HG02938 (cell line): Measurements from ENCODE around the gene INTS15.
"Not testable (repeated sequence)": the region's sequence is repeated elsewhere in the genome, so short reads cannot be mapped to it uniquely, and the experiment has no call there.

Experiments used
- ATAC-seq: cut with Tn5 transposase; IDR thresholded peaks from one replicate; pipeline ENCODE4 v1.9.1; 2021; ENCODE audit warnings: mild to moderate bottlenecking, moderate library complexity; ENCODE audit not compliant: unreplicated experiment

The INTS15 gene

DNA sequence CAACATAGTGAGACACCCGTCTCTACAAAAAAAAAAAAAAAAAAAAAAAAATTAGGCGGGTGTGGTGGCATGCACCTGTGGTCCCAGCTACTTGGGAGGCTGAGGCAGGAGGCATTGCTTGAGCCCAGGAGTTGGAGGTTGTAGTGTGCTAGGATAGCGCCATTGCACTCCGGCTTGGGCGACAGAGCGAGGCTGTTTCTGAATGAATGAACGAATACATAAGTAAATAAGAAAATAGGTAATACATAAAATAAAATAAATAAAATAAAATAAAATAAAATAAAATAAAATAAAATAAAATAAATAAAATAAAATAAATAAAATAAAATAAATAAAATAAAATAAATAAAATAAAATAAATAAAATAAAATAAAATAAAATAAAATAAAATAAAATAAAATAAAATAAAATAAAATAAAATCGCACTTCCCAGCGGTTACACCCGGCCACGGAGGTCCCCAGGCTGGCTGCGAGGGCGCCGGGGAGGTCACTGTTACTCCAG is 12.9 kb upstream of the INTS15 start:
- not testable (repeated sequence) for ATAC-seq

DNA sequence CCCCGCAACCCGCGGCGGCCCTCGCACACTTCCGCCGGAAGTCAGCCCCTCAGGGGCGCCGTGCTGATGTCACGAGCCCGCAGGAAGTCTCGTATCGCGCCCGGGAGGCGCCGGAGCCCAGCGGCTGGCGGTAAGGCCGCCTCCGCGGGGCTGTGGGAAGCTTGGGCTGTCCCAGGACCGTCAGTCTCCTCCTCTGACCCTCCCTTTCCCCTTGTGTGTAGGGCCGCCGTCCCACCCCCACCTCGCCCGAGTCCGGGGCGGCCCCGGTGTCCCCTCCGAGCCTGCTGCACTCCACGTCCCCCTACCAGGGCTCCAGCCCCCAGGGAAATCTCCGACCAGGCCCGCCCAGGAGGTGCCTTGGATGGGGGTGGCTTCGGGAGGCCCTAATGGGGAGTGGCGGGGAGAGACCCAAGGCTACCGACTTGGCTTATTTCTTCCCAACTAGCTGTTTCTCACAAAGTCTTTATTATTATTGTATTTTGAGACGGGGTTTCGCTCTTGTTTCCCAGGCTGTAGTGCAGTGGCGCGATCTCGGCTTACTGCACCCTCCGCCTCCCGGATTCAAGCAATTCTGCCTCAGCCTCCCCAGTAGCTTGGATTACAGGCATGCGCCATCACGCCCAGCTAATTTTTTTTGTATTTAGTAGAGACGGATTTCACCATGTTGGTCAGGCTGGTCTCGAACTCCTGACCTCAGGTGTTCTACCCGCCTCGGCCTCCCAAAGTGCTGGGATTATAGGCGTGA is 12.3 kb upstream of the INTS15 start, which contains the start of gene ZDHHC4:
Gene ZDHHC4, plus strand, starts transcription at position 86 of the 745 bp plus-strand sequence. CDS start 3,108 bp downstream, outside the sequence.
- peak; percentile 95 for ATAC-seq

DNA sequence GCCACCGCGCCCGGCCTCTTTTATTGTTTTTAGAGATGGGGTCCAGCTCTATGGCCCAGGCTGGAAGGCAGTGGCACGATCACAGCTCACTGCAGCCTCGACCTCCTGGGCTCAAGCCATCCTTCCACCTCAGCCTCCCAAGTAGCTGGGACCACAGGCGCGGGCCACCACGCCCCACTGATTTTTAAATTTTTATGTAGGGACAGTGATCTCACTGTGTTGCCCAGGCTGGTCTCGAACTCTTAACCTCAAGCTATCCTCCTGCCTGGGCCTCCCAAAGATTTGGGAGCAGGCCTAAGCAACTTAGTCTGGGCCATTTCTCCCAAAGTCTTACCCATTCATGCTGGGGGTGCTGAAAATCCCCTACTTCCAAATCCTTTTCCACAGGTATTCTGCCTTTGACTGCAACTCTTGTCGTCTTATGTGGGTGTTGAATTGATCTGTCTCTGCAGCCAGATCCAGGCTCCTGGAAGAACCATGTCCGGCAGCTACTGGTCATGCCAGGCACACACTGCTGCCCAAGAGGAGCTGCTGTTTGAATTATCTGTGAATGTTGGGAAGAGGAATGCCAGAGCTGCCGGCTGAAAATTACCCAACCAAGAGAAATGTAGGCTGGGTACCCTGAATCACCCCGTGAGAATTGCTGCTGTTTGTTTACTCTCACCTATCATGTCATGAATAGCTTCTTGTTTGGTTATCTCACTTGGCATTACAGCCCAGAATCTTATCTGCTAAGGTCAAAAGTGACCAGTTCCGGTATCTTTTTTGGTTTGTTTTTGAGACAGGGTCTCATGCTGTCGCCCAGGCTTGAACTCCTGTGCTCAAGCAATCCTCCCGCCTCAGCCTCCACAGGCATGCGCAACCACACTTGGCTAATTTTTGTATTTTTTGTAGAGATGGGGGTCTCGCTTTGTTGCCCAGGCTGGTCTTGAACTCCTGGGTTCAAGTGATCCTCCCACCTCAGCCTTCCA is 11.4 kb upstream of the INTS15 start:
- ATAC-seq: no peak

DNA sequence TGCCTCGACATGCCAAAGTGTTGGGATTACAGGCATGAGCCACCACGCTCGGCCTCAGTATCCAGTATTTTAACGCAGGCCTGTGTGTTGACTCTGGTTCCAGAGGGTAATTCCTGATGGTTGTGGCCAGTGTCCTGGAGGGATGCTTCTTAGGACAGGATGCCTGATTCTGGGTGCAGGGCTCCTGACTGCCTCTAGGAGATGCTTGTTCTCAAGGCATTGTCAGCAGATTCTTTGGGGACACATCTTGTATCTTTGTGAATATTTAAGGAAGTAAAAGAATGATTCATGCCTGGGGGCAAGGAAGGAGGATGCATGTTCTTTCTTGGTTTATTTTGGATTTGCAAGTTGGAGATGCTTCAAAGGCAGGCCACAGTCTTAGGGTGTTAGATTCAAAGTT is 10.4 kb upstream of the INTS15 start:
- ATAC-seq: no peak

DNA sequence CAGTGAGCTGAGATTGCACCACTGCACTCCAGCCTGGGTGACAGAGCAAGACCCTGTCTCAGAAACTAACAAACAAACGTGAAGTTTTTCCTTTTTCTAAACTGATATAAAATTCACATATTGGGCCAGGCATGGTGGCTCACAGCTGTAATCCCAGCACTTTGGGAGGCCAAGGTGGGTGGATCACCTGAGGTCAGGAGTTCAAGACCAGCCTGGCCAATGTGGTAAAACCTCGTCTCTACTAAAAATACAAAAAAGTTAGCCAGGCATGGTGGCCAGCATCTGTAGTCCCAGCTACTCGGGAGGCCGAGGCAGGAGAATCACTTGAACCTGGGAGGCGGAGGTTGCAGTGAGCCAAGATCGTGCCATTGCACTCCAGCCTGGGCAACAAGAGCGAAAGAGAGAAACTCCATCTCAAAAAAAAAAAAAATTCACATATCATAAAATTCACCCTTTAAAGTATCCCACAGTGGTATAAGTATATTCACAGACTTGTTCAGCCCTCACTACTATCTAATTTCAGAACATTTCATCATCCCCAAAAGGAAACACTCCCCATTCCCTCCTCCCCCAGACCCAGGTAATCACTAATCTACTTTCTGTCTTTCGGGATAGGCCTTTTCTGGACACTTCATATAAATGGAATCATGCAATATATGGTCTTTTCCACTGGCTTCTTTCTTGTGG is 3.9 kb upstream of the INTS15 start:
- ATAC-seq: not testable (repeated sequence)

DNA sequence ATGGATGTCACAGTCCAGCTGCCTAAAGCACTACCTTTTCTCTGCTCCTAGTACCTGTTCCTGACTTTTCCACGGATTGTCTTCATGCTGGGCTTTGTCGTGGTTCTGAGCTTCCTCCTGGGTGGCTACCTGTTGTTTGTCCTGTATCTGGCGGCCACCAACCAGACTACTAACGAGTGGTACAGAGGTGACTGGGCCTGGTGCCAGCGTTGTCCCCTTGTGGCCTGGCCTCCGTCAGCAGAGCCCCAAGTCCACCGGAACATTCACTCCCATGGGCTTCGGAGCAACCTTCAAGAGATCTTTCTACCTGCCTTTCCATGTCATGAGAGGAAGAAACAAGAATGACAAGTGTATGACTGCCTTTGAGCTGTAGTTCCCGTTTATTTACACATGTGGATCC is 1.3 kb upstream of the INTS15 start:
- no peak for ATAC-seq

DNA sequence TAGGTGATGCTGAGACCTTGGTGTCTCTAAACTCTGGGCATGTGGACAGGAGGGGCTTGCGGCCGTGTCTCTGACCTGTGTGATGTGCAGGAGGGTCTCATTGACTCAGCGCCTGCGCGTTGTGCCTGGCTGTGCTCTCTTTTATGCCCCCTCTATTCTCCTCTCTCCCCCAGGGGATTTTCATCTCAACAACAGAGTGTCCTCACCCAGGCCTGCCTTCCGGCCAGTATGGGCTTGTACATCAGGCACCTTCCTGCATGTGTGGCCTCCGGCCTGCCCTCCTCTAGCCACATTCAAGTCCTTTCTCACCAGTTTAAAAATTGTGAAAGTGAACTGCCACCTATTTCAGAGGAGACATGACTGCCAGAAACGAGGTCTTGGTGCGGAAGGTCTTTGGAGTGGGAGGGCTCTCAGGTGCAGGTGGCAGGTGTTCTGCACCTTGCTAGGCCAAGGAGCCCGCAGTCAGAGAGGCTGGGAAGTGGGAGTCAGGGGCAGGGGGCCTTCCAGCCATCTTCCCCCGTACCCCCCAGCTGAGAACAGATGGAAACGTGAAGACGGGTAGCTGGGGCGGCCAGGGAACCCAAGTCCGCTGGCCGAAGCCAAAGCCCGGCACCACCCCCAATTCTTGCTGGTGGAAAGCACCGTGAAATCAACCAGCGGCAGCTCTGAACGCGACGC is 531 bp upstream of the INTS15 start:
- ATAC-seq: no peak

DNA sequence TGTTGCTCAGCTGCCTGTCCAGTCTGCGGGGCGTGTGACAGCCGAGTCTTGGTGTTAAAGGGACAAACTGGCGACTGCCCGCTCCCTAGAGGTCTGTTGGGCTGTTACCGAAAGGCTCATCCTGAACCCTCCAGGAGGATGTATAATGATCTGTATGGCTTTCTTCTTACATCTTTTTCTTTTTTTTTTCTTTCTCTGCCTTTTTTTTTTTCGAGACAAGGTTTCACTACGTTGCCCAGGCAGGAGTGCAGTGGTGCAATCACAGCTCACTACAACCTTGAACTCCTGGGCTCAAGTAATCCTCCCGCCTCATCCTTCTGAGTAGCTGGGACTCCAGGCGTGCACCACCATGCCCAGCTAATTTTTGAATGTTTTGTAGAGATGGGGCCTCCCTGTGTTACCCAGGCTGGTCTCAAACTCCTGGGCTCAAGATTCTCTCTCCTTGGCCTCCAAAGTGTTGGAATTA is 857 bp downstream of the INTS15 start:
- ATAC-seq: peak; percentile 38

DNA sequence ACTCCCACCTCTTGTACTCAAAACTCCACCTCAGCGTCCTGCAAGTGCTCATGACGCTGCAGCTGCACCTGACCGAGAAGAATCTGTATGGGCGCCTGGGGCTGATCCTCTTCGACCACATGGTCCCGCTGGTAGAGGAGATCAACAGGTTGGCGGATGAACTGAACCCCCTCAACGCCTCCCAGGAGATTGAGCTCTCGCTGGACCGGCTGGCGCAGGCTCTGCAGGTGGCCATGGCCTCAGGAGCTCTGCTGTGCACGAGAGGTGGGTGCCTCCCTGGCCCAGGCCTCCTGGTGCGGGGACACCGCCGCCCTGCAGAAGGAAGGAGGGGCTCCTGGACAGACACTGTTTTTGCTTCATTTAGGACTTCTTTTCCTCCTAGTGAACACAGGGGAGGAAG is 10.3 kb downstream of the INTS15 start:
- ATAC-seq: no peak

DNA sequence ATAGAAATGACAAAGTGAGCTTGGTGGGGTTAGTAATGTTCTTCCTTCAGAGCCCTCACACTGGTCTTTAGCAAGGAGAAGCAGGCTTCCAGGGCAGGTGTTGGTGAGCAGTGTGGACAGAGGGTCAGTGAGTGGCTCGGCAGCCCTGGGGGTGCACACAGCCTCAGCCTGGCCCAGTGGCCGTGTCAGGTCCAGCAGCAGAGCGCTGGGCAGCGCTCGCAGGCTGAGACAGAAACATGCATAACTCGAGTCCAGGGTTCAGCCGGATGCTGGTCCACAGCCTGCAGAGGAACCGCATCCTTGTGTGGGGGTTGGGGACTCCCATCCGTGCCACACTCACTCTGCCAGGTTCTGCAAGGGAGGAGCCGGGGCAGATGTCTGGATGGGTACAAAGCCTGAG is 14.6 kb downstream of the INTS15 start:
- ATAC-seq: no peak

DNA sequence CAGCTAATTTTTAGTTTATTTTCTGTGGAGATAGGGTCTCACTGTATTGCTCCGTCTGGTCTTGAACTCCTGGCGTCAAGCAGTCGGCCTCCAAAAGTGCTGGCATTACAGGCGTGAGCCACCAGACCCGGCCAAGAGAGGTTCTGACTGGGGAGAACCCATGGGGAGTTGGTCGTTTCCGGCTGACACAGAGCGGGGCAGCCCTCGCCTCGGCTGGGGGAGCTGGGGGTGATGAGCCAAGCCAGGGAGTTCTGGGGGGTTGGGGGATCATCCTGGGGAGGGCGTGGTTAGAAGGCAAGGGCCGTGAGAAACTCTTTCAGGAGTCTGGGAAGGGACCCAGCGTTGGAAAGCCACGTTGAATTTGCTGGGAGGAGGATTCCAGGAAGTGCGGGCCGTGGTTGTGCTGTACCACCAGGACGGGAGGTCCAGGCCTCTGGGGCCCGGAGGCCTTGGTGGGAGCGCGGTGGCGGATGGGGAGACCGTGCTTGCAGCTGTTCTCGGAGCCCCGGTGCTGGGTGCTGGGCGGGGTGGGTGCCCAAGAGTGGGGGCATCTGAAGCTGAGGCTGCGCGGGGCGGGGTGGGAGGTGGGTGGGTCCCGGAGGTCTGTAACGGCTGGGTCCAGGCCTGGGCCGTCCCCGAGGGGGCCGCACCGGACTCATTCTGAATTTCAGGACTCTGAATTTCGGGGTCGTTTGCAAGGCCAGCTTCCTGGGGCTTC is 17.2 kb downstream of the INTS15 start:
- no peak for ATAC-seq

DNA sequence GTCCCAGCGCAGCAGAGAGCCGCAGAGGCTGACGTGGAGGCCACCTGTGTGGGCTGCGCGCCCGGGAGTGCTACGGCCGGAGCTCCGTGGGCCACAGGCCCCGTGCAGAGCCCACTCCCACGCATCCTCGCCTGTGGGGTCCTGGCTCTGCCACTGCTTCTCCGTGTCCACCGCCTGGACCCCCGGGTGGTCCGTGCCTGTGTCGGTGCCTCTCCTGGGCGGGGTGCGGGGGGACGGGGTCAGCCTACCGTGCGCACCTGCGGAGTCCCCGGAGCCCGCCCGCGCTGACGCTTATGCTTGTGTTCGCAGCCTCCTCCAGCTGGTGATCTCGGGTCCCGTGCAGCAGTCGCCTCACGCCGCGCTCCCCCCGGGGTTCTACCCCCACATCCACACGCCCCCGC is 17.8 kb downstream of the INTS15 start:
- ATAC-seq: no peak

DNA sequence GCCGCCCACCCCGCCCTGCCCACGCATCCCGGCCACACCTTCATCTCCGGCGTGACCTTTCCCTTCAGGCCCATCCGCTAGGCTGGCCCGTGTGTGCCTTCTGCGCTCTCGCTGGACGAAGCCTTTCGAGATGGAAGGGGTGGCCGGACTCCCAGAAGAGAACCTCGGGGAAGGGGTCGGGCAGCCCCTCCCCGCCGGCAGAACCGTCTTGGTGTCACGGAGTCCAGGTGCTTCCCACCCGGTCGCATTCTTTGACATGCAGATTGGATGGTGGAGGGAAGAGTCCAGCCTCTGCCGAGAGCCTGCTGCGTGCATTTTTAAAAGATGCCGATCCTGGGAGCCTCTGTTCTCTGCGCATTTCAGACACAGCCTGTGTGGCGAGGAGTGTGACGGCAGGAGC is 18.3 kb downstream of the INTS15 start:
- no peak for ATAC-seq

DNA sequence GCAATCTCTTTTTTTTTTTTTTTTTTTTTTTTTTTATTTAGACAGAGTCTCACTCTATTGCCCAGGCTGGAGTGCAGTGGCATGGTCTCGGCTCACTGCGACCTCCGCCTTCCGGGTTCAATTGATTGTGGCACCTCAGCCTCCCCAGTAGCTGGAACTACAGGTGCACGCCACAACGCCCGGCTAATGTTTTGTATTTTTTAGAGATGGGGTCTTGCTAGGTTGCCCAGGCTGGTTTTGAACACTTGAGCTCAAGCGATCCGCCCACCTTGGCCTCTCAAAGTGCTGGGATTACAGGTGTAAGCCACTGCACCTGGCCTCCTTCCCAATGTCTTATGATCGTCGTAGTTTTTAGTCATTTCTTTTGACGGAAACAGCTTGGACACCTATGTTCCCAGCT is 19.0 kb downstream of the INTS15 start:
- no peak for ATAC-seq

DNA sequence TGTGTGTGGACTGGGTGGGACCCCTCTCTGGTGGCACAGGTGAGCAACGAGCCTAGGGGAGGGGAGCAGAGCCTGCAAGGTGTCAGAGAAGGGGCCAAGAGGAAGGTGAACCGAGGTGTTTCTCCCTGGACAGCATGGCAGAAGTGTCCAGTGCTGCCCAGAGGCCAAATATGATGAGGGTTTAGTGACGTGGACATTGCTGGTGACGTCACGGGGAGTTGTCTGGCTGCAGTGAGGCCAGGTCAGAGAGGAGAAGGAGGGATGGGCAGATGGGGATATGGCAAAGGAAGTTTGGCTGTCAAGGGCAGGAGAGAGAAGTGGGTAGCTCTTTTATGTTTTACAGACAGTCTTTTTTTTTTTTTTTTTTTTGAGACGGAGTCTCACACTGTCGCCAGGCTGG is 23.0 kb downstream of the INTS15 start:
- ATAC-seq: no peak

DNA sequence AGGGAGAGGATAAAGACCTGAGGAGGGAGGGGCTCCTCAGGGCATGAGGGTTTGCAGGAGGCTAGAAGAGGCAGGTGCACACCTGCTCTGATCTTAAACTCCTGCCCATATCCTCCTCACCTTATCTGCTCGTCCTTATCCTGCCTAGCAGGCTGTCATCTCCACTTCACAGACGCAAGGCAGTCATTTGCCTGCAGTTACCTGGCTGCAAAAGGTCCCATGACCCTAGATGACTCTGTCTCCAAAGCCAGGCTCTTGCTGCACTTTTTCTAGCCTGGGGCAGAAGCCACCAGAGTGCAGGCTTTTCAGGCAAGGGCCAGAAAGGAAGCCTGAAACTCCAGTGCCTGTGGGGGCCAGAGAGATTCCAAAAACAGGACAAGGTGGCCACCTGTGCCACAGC is 23.9 kb downstream of the INTS15 start:
- no peak for ATAC-seq

DNA sequence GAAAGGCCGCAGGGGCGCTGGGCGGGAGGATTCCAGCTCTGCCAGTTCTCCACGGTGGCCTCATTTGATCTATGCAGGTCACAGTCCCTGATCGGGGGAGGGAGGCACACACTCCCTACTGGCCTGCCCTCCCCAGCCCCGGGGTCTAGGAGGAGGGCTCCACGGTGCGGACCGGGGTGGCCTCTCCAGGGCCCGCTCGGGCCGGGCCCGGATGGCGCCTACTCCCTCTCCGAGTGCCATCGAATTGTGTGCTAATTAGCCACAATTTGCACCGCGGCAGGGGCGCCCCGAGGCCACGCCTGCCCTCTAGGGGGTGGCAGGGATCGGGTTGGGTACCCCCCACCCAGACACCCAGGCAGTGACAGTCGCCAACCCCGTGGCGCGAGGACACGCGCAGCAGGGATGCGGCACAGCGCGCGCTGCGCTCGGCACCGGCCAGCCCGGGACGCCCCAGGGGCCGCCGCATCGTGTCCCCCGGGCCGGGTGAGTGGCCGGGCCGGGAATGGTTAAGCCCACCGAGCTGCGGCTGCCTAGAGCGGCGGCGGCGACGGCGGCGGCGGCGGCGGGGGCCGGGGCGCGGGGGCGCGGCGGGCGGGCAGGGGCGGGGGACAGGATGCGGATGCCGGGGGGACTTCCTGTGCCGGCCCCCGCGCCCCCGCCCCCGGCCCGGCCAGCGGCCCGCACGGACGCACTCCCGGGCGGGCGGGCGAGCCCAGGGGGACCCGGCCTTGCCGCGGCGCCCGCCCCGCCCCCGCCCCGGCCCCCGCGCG is 25.3 kb downstream of the INTS15 start, which contains the start of gene ZNF853:
Gene ZNF853, plus strand, starts transcription at position 658 of the 770 bp plus-strand sequence. CDS start 565 bp downstream, outside the sequence.
- no peak for ATAC-seq

DNA sequence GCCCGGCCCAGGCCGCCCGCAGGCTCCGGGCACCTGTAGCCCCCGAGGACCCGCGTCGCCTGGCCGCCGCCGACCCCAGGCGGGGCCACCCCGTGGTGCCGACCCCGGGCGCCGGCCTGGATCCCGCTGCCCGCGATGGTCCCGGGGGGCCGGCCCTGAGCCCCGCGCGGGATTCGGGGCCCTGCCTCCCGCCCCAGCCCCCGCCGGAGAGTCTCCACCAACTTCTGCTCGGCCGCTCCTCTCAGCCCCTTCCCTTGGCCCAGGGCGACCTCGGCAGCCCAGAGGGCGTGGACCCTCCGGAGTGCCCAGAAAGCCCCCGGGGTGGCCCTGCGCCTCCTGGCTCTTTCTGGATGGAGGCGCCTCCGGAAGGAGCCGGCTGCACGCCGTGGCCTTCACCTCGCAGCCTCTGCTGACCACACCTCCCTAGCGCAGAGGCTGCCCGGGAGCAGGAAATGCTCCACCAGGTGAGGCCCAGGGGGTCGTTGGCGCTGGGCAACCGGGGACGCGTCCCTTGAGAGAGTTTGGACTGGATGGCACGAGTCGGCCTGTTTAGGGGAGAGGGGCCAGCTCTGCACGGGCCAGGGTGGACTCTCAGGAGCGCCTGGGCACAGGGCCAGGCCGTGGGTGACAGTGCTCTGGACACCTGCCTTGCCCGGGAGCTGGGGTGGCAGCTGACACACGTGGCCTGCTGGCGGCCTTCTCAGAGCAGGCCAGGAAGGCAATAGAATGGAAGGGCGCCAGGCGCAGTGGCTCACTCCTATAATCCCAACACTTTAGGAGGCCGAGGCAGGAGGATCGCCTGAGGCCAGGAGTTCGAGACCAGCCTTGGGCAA is 26.1 kb downstream of the INTS15 start:
- ATAC-seq: no peak
